ENCODE results near the gene ABCC6. TPM values are rescaled to one million over a fixed set of nuclear protein-coding genes. Genes with fewer than 3 reads are reported as not detected.

ABCC6 gene
- total RNA-seq, 4 donors from 2014 or later: 36.2 to 109 (median 49.6) TPM

- no peak overlapping the region for H3K27ac ChIP-seq
- no peaks in the 10 kb centered on the region for H3K9me3 ChIP-seq
- DNase-seq: no peak
- H3K27me3 ChIP-seq: no peaks in the 10 kb centered on the region
- 42 to 80% methylated on average over 1 to 2 of the region's 2 CpGs for WGBS, 2 donors (ENCODE audit: low coverage in 1 of 2)
- no peak overlapping the region for H3K4me3 ChIP-seq
- in situ Hi-C loops (cut with MboI; ENCODE audit: low pct_ligation_motif_present in 1 of 4, low pct_unique_long_range_greater_than_20kb in 1 of 4, low sequenced_read_pairs in 3 of 4): no loop called here
- no peaks in the 10 kb centered on the region for H3K4me1 ChIP-seq
- no peak for TF ChIP-seq EP300 (IDR thresholded peaks at IDR 0.05; ENCODE audit: low read depth)
- no peak for TF ChIP-seq CTCF (IDR thresholded peaks at IDR 0.05)
- TF ChIP-seq POLR2AphosphoS5 (IDR thresholded peaks at IDR 0.05): no peak
- TF ChIP-seq POLR2A (IDR thresholded peaks at IDR 0.05): no peak
- H3K36me3 ChIP-seq: peaks cover 0 to 9% (median 3%) of the 10 kb centered on the region in 4 donors
- intact Hi-C loops (cut with DNase I; ENCODE audit: low total_unique reads): no loop called here
These were observed 56.3 kb downstream of the ABCC6 start for GRCh38 chr16:16166949-16167348.

GRCh38 chr16:16166085-16166484 is 57.2 kb downstream of the ABCC6 start:
- H3K36me3 ChIP-seq: peaks cover 0 to 9% (median 1%) of the 10 kb centered on the region in 4 donors

GRCh38 chr16:16164243-16164642 is 59.1 kb downstream of the ABCC6 start:
- Histone ChIP-seq H3K4me3 (no peak overlapping the region), H3K4me1 (no peaks in the 10 kb centered on the region), H3K27ac (no peak overlapping the region), H3K27me3 (no peaks in the 10 kb centered on the region), H3K36me3 (peaks cover 0 to 9% (median 0%) of the 10 kb centered on the region in 4 donors), H3K9me3 (no peaks in the 10 kb centered on the region)
- intact Hi-C loops (cut with DNase I; ENCODE audit: low total_unique reads) (no loop called here), in situ Hi-C loops (cut with MboI; ENCODE audit: low pct_ligation_motif_present in 1 of 4, low pct_unique_long_range_greater_than_20kb in 1 of 4, low sequenced_read_pairs in 3 of 4) (no loop called here)
- no peak for DNase-seq
- WGBS, 2 donors (ENCODE audit: low coverage in 1 of 2): 85 to 86% methylated on average over 2 to 3 of the region's 3 CpGs
- TF ChIP-seq POLR2A (IDR thresholded peaks at IDR 0.05) (no peak), EP300 (IDR thresholded peaks at IDR 0.05; ENCODE audit: low read depth) (no peak), POLR2AphosphoS5 (IDR thresholded peaks at IDR 0.05) (no peak), CTCF (IDR thresholded peaks at IDR 0.05) (no peak)

More at GRCh38 chr16:16166085-16166484, 57.2 kb downstream of the ABCC6 start:
- TF ChIP-seq POLR2AphosphoS5 (IDR thresholded peaks at IDR 0.05) (no peak), EP300 (IDR thresholded peaks at IDR 0.05; ENCODE audit: low read depth) (no peak), CTCF (IDR thresholded peaks at IDR 0.05) (no peak), POLR2A (IDR thresholded peaks at IDR 0.05) (no peak)
- intact Hi-C loops (cut with DNase I; ENCODE audit: low total_unique reads): no loop called here
- no peaks in the 10 kb centered on the region for H3K9me3 ChIP-seq
- DNase-seq: no peak
- in situ Hi-C loops (cut with MboI; ENCODE audit: low pct_ligation_motif_present in 1 of 4, low pct_unique_long_range_greater_than_20kb in 1 of 4, low sequenced_read_pairs in 3 of 4): no loop called here
- H3K4me1 ChIP-seq: no peaks in the 10 kb centered on the region
- H3K27ac ChIP-seq: no peak overlapping the region
- H3K27me3 ChIP-seq: no peaks in the 10 kb centered on the region
- 89% methylated on average over 7 of the region's 7 CpGs; no CpG with 5 or more reads in 1 of the 2 donors for WGBS, 2 donors (ENCODE audit: low coverage in 1 of 2)
- no peak overlapping the region for H3K4me3 ChIP-seq

GRCh38 chr16:16163571-16163970 is 59.7 kb downstream of the ABCC6 start:
- in situ Hi-C loops (cut with MboI; ENCODE audit: low pct_ligation_motif_present in 1 of 4, low pct_unique_long_range_greater_than_20kb in 1 of 4, low sequenced_read_pairs in 3 of 4): no loop called here
- TF ChIP-seq POLR2AphosphoS5 (IDR thresholded peaks at IDR 0.05) (no peak), POLR2A (IDR thresholded peaks at IDR 0.05) (no peak), CTCF (IDR thresholded peaks at IDR 0.05) (no peak), EP300 (IDR thresholded peaks at IDR 0.05; ENCODE audit: low read depth) (no peak)
- no peak for DNase-seq
- WGBS, 2 donors (ENCODE audit: low coverage in 1 of 2): 80% methylated on average over 5 of the region's 5 CpGs; no CpG with 5 or more reads in 1 of the 2 donors
- Histone ChIP-seq H3K4me3 (no peak overlapping the region), H3K27me3 (no peaks in the 10 kb centered on the region), H3K27ac (no peak overlapping the region), H3K4me1 (no peaks in the 10 kb centered on the region), H3K36me3 (peaks cover 0 to 9% (median 0%) of the 10 kb centered on the region in 4 donors), H3K9me3 (no peaks in the 10 kb centered on the region)
- intact Hi-C loops (cut with DNase I; ENCODE audit: low total_unique reads): no loop called here
